ENCODE results near the gene CAPRIN1.
A peak's percentile ranks its signal among the peaks of the same experiment; 100 is the strongest.
"Not testable (repeated sequence)": the region's sequence is repeated elsewhere in the genome, so short reads cannot be mapped to it uniquely, and the experiment has no call there.

Gene CAPRIN1

GRCh38 chr11:34049028-34049427, 2.5 kb upstream of the CAPRIN1 start:
- no peak for DNase-seq
- in situ Hi-C loops (cut with MboI; ENCODE audit: low pct_unique_long_range_greater_than_20kb, low sequenced_read_pairs): no loop called here

- in situ Hi-C loops (cut with MboI; ENCODE audit: low pct_unique_long_range_greater_than_20kb, low sequenced_read_pairs): no loop called here
- no peak for DNase-seq
Observed at GRCh38 chr11:34050581-34051348, 766 bp upstream of the CAPRIN1 start.

- in situ Hi-C loops (cut with MboI; ENCODE audit: low pct_unique_long_range_greater_than_20kb, low sequenced_read_pairs): no loop called here
- DNase-seq: peak; percentile 83
Observed at GRCh38 chr11:34052036-34052607, 591 bp downstream of the CAPRIN1 start.

GRCh38 chr11:34052608-34053160, 1.2 kb downstream of the CAPRIN1 start:
- in situ Hi-C loops (cut with MboI; ENCODE audit: low pct_unique_long_range_greater_than_20kb, low sequenced_read_pairs): no loop called here
- DNase-seq: no peak

DNA sequence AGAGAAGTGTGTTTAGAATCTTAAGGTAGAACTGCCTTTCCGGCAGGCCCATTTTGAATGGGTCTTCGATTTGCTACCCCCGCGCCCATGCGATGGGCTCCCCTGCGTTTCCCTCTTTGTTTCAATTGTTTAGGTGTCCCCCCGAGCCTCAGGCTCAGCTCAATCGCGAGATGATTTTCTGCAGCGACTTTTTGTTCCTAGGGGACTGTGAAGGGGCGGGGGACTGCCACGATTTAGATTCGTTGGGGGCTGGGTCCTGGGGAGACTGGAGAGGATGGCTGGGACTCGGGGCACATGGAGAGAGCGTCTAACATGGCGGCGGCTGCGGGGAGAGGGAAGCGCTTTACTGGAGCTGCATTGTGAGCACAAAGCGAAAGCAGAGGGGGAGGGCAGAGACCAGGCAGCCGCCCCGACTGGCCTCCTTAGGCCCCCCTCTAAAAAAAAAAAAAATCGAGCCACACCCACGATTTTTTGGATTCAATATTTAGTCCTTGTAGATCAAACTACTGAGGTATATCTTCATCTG, 1.7 kb downstream of the CAPRIN1 start:
- in situ Hi-C loops (cut with MboI; ENCODE audit: low pct_unique_long_range_greater_than_20kb, low sequenced_read_pairs): no loop called here
- DNase-seq: peak; percentile 86

GRCh38 chr11:34054351-34054750, 2.8 kb downstream of the CAPRIN1 start:
- in situ Hi-C loops (cut with MboI; ENCODE audit: low pct_unique_long_range_greater_than_20kb, low sequenced_read_pairs); DNase-seq: not testable (repeated sequence)

GRCh38 chr11:34055218-34056000, 3.9 kb downstream of the CAPRIN1 start:
- no peak for DNase-seq
- in situ Hi-C loops (cut with MboI; ENCODE audit: low pct_unique_long_range_greater_than_20kb, low sequenced_read_pairs): no loop called here

GRCh38 chr11:34056672-34057071, 5.1 kb downstream of the CAPRIN1 start:
- no peak for DNase-seq
- in situ Hi-C loops (cut with MboI; ENCODE audit: low pct_unique_long_range_greater_than_20kb, low sequenced_read_pairs): no loop called here

- no peak for DNase-seq
- in situ Hi-C loops (cut with MboI; ENCODE audit: low pct_unique_long_range_greater_than_20kb, low sequenced_read_pairs): no loop called here
Observed at GRCh38 chr11:34063061-34063795, 11.7 kb downstream of the CAPRIN1 start.

DNA sequence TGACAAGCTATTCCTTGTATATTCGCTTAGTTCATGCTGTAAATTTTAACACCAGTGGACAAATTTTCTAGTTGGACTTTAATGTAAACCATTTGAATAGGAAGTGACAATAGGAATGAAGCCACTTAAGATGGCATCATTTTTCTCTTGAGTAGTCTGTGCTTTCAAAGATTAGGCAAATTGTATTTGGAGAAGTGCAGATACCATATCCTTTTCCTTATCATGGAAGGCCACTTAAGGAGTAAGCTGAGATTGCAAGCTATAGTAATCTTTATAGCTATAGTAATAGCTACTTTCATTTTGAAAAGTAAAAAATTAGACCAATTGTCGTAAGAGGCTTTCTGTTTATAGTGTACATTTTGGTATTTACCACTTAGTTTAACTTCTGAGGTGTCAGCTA, 12.8 kb downstream of the CAPRIN1 start:
- no peak for DNase-seq
- in situ Hi-C loops (cut with MboI; ENCODE audit: low pct_unique_long_range_greater_than_20kb, low sequenced_read_pairs): no loop called here

- in situ Hi-C loops (cut with MboI; ENCODE audit: low pct_unique_long_range_greater_than_20kb, low sequenced_read_pairs): no loop called here
- DNase-seq: no peak
Observed at GRCh38 chr11:34065505-34066203, 14.1 kb downstream of the CAPRIN1 start.

DNA sequence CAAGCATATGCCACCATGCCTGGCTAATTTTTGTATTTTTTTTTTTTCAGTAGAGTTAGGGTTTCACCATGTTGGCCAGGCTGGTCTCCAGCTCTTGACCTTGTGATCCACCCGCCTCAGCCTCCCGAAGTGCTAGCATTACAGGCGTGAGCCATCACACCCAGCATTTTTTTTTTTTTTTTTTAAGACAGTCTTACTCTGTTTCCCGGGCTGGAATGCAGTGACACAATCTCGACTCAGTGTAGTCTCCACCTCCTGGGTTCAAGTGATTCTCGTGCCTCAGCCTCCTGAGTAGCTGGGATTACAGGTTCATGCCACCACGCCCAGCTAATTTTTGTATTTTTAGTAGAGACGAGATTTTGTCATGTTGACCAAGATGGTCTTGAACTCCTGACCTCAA, 15.2 kb downstream of the CAPRIN1 start:
- DNase-seq; in situ Hi-C loops (cut with MboI; ENCODE audit: low pct_unique_long_range_greater_than_20kb, low sequenced_read_pairs): not testable (repeated sequence)

DNA sequence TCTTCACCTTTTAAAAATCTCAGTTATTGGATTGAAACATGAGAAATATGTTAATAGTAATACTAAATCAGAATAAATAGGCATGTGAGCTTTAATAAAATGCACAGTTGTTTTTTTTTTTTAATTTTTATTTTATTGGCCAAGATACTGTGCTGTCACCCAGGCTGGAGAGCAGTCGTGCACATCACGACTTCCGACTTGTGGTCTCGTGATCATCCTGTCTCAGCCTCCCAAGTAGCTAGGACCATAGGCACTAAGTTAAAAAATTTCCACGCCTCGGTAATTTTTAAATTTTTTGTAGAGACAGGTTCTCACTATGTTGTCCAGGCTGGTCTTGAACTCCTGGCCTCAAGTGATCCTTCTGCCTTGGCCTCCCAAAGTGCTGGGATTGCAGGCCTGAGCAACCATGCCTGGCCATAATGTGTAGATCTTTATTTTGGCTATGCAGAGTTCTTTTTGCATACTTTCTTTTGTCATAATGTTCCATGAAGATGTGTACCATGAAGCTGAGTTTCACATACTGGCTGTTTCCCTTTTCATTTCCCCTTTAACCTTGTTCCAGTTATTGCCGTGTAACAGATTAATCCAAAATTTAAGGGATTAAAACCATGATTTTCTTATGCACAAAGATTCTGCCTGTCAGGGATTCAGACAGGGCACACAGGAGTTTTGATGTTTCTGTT, 16.0 kb downstream of the CAPRIN1 start:
- DNase-seq: no peak
- in situ Hi-C loops (cut with MboI; ENCODE audit: low pct_unique_long_range_greater_than_20kb, low sequenced_read_pairs): no loop called here

GRCh38 chr11:34068111-34068510, 16.6 kb downstream of the CAPRIN1 start:
- no peak for DNase-seq
- in situ Hi-C loops (cut with MboI; ENCODE audit: low pct_unique_long_range_greater_than_20kb, low sequenced_read_pairs): no loop called here

- in situ Hi-C loops (cut with MboI; ENCODE audit: low pct_unique_long_range_greater_than_20kb, low sequenced_read_pairs); DNase-seq: not testable (repeated sequence)
Observed at GRCh38 chr11:34071306-34071705, 19.8 kb downstream of the CAPRIN1 start.

GRCh38 chr11:34072041-34072440, 20.5 kb downstream of the CAPRIN1 start:
- DNase-seq: no peak
- in situ Hi-C loops (cut with MboI; ENCODE audit: low pct_unique_long_range_greater_than_20kb, low sequenced_read_pairs): no loop called here

GRCh38 chr11:34072832-34073231, 21.3 kb downstream of the CAPRIN1 start:
- DNase-seq: no peak
- in situ Hi-C loops (cut with MboI; ENCODE audit: low pct_unique_long_range_greater_than_20kb, low sequenced_read_pairs): no loop called here

DNA sequence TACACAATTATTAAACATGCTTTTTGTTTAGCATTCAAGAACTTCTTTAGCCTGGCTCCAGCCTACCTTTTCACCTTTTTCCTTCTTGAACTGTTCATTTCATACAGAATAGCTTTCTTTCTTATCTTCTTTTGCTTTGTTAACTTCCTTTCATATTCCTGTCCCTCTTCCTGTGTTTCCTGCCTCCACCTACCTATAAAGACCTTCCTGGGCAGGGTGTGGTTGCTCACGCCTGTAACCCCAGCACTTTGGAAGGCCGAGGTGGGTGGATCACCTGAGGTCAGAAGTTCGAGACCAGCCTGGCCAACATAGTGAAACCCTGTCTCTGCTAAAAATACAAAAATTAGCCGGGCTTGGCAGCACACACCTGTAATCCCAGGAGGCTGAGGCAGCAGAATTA, 22.9 kb downstream of the CAPRIN1 start:
- in situ Hi-C loops (cut with MboI; ENCODE audit: low pct_unique_long_range_greater_than_20kb, low sequenced_read_pairs): no loop called here
- DNase-seq: no peak
